Stomach smooth muscle (tissue), 2 donors: ENCODE data around the gene FBXW8.
"Not testable (repeated sequence)": the region's sequence is repeated elsewhere in the genome, so short reads cannot be mapped to it uniquely, and the experiment has no call there.

Source experiments
- H3K27ac ChIP-seq: one replicate; pipeline ENCODE4 v1.7.0; 2013; ENCODE audit warnings: mild to moderate bottlenecking, low read length, inconsistent platforms
- H3K27me3 ChIP-seq, 2 donors: one replicate each; pipeline ENCODE4 v1.7.0; 2013; ENCODE audit warnings: low read length in 2 of 2; ENCODE audit not compliant: insufficient read depth in 2 of 2, control insufficient read depth in 1 of 2
- H3K36me3 ChIP-seq, 2 donors: one replicate each; pipeline ENCODE4 v1.7.0; 2013; ENCODE audit warnings: low read length in 2 of 2; ENCODE audit not compliant: control insufficient read depth in 2 of 2, insufficient read depth in 2 of 2
- H3K4me1 ChIP-seq: one replicate; pipeline ENCODE4 v1.7.0; 2013; ENCODE audit warnings: low read length; ENCODE audit not compliant: control insufficient read depth, insufficient read depth
- H3K4me3 ChIP-seq, 2 donors: one replicate each; pipeline ENCODE4 v1.7.0; 2013; ENCODE audit warnings: low read length in 2 of 2
- H3K9ac ChIP-seq, 2 donors: one replicate each; pipeline ENCODE4 v1.7.0; 2013; ENCODE audit warnings: low read length in 2 of 2, mild to moderate bottlenecking in 1 of 2
- H3K9me3 ChIP-seq, 2 donors: one replicate each; pipeline ENCODE4 v1.7.0; 2013; ENCODE audit warnings: low read length in 2 of 2; ENCODE audit not compliant: control insufficient read depth in 2 of 2
- donor health status: healthy.
- donor health status: Pancreatic carcinoma.

FBXW8 gene

GRCh38 chr12:117049295-117049694 lies 138.5 kb downstream of the FBXW8 start:
- Histone ChIP-seq H3K27me3 (no peaks in the 10 kb centered on the region), H3K27ac (no peak overlapping the region), H3K4me1 (peaks cover 11% of the 10 kb centered on the region), H3K9me3 (no peaks in the 10 kb centered on the region), H3K4me3 (no peak overlapping the region), H3K9ac (no peak overlapping the region), H3K36me3 (no peaks in the 10 kb centered on the region)

GRCh38 chr12:117050060-117050459 lies 139.3 kb downstream of the FBXW8 start:
- Histone ChIP-seq H3K27me3 (no peaks in the 10 kb centered on the region), H3K4me3 (no peak overlapping the region), H3K27ac (no peak overlapping the region), H3K9me3 (no peaks in the 10 kb centered on the region), H3K9ac (no peak overlapping the region), H3K4me1 (peaks cover 11% of the 10 kb centered on the region), H3K36me3 (no peaks in the 10 kb centered on the region)

- Histone ChIP-seq H3K27ac (no peak overlapping the region), H3K4me1 (peaks cover 11% of the 10 kb centered on the region)
Measured at GRCh38 chr12:117051380-117051779, 140.6 kb downstream of the FBXW8 start.

GRCh38 chr12:117052386-117053049 lies 141.8 kb downstream of the FBXW8 start:
- H3K27ac ChIP-seq, result no peak overlapping the region
- no peaks in the 10 kb centered on the region for H3K9me3 ChIP-seq
- H3K9ac ChIP-seq, result no peak overlapping the region
- no peaks in the 10 kb centered on the region for H3K27me3 ChIP-seq
- no peaks in the 10 kb centered on the region for H3K36me3 ChIP-seq
- H3K4me3 ChIP-seq, result no peak overlapping the region
- peaks cover 11% of the 10 kb centered on the region for H3K4me1 ChIP-seq

More at GRCh38 chr12:117051380-117051779, 140.6 kb downstream of the FBXW8 start:
- Histone ChIP-seq H3K9me3 (no peaks in the 10 kb centered on the region), H3K4me3 (no peak overlapping the region), H3K27me3 (no peaks in the 10 kb centered on the region), H3K9ac (no peak overlapping the region), H3K36me3 (no peaks in the 10 kb centered on the region)

- H3K9me3 ChIP-seq, result no peaks in the 10 kb centered on the region
- H3K27ac ChIP-seq, result no peak overlapping the region
- no peak overlapping the region for H3K9ac ChIP-seq
- H3K27me3 ChIP-seq, result no peaks in the 10 kb centered on the region
- no peaks in the 10 kb centered on the region for H3K36me3 ChIP-seq
- peaks cover 9% of the 10 kb centered on the region for H3K4me1 ChIP-seq
- no peak overlapping the region for H3K4me3 ChIP-seq
Measured at GRCh38 chr12:117053050-117053400, 142.3 kb downstream of the FBXW8 start.

- Histone ChIP-seq H3K27me3 (no peaks in the 10 kb centered on the region), H3K4me3 (no peak overlapping the region), H3K9ac (no peak overlapping the region), H3K27ac (no peak overlapping the region), H3K9me3 (no peaks in the 10 kb centered on the region), H3K36me3 (no peaks in the 10 kb centered on the region), H3K4me1 (peaks cover 2% of the 10 kb centered on the region)
Measured at GRCh38 chr12:117053597-117054201, 142.9 kb downstream of the FBXW8 start.

GRCh38 chr12:117054279-117054678 lies 143.5 kb downstream of the FBXW8 start:
- Histone ChIP-seq H3K4me3 (no peak overlapping the region), H3K4me1 (no peaks in the 10 kb centered on the region)

GRCh38 chr12:117057626-117058025 lies 146.9 kb downstream of the FBXW8 start:
- not testable (repeated sequence) for H3K27me3 ChIP-seq, H3K9ac ChIP-seq, H3K36me3 ChIP-seq, H3K9me3 ChIP-seq, H3K27ac ChIP-seq, H3K4me1 ChIP-seq, H3K4me3 ChIP-seq

More at GRCh38 chr12:117054279-117054678, 143.5 kb downstream of the FBXW8 start:
- Histone ChIP-seq H3K27me3 (no peaks in the 10 kb centered on the region), H3K27ac (no peak overlapping the region), H3K9ac (no peak overlapping the region), H3K36me3 (no peaks in the 10 kb centered on the region), H3K9me3 (no peaks in the 10 kb centered on the region)

- Histone ChIP-seq H3K9ac (no peak overlapping the region), H3K4me3 (no peak overlapping the region), H3K27me3 (peaks cover 0 to 5% of the 10 kb centered on the region in 2 donors), H3K36me3 (no peaks in the 10 kb centered on the region), H3K9me3 (no peaks in the 10 kb centered on the region), H3K4me1 (no peaks in the 10 kb centered on the region), H3K27ac (no peak overlapping the region)
Measured at GRCh38 chr12:117058442-117059072, 147.8 kb downstream of the FBXW8 start.

- H3K4me3 ChIP-seq, result no peak overlapping the region
- no peak overlapping the region for H3K9ac ChIP-seq
- peaks cover 0 to 5% of the 10 kb centered on the region in 2 donors for H3K27me3 ChIP-seq
- no peaks in the 10 kb centered on the region for H3K4me1 ChIP-seq
- no peaks in the 10 kb centered on the region for H3K36me3 ChIP-seq
- no peaks in the 10 kb centered on the region for H3K9me3 ChIP-seq
- H3K27ac ChIP-seq, result no peak overlapping the region
Measured at GRCh38 chr12:117059156-117059555, 148.4 kb downstream of the FBXW8 start.
